H7 (cell line): Measurements from ENCODE around the gene CCDC7. TPM values are rescaled to one million over a fixed set of nuclear protein-coding genes. Genes with fewer than 3 reads are reported as not detected.
"Not testable (repeated sequence)": the region's sequence is repeated elsewhere in the genome, so short reads cannot be mapped to it uniquely, and the experiment has no call there.

ENCODE experiments used
- DNase-seq: peaks from one replicate; pipeline ENCODE4 v3.0.0; 2012
- H3K27me3 ChIP-seq: 2 replicates; pipeline ENCODE4 v1.6.0; 2011; ENCODE audit warnings: mild to moderate bottlenecking, low read length; ENCODE audit not compliant: control insufficient read depth, insufficient read depth
- H3K36me3 ChIP-seq: replicated peaks from 2 replicates; pipeline ENCODE4 v1.5.1; 2011; ENCODE audit warnings: low read length; ENCODE audit not compliant: control insufficient read depth, insufficient read depth
- H3K4me3 ChIP-seq: 2 replicates; pipeline ENCODE4 v1.5.1; 2011; ENCODE audit warnings: low read depth, mild to moderate bottlenecking, control low read depth, low read length, moderate library complexity; ENCODE audit not compliant: insufficient read depth
- total RNA-seq: library from RNA; depleted of rRNA; stranded (reverse); fragments of >200 nt; shearing (Covaris generic); gene quantifications from 2 replicates; pipeline ENCODE4 v1.2.3, GENCODE V29; 2014

CCDC7 gene
- total RNA-seq, 1 experiment from 2014 or later = 0.24 TPM

DNA sequence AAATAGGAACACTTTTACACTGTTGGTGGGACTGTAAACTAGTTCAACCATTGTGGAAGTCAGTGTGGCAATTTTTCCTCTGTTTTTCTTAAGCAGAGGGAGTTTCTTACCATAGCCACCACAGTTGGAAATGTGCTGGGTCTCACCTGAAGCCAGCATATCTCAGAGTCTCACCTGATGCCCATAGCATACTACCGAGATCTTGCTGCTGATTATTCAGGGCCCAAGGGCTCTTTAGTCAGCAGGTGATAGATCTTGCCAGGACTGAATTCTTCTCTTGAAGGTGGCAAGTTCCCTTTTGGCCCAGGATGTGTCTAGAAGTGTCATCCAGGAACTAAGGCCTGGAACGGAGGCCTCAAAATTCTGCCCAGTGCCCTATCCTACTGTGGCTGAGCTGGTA is 215.4 kb downstream of the CCDC7 start:
- Histone ChIP-seq H3K4me3 (no peak overlapping the region), H3K36me3 (no peaks in the 10 kb centered on the region), H3K27me3 (no peaks in the 10 kb centered on the region)
- no peak for DNase-seq

DNA sequence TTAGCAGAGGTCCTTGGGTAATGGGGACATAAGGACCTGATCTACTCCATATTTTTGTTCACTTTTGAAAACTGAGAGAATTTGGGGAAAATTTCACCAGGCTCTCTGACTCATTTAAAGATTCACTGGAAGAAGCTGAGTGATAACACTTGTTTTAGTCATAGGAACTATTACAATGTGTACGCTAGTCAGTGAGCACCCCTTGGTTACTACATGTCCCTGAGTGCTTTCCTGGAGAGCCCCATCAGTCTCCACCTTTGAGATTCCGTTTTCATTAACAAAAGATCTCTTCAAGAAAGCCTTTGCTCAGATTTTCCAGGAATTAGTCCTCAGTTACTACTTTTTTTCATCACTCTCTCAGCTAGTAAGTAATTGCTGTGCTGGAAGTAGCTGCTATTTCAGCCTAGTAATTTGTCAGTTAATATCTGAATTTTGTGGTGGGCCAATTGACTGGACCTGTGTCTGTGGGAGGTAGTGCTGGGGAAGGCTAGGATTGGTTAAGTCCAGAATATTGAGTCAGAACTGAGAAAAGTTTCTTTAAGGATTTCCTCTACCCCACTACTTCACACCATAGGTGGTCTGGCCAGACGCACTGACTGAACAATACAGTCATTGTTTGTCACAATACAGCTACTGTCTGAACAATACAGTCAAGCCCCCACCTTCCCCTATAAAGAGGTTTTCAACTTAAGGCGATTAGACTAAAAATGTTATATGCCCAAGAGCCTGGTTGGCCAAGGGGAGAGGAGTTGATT is 235.0 kb downstream of the CCDC7 start:
- no peaks in the 10 kb centered on the region for H3K27me3 ChIP-seq
- no peak for DNase-seq
- H3K4me3 ChIP-seq = no peak overlapping the region
- H3K36me3 ChIP-seq = no peaks in the 10 kb centered on the region

- Histone ChIP-seq H3K27me3 (no peaks in the 10 kb centered on the region), H3K36me3 (no peaks in the 10 kb centered on the region), H3K4me3 (no peak overlapping the region)
- no peak for DNase-seq
Observed at GRCh38 chr10:32684291-32684690, 238.4 kb downstream of the CCDC7 start.

DNA sequence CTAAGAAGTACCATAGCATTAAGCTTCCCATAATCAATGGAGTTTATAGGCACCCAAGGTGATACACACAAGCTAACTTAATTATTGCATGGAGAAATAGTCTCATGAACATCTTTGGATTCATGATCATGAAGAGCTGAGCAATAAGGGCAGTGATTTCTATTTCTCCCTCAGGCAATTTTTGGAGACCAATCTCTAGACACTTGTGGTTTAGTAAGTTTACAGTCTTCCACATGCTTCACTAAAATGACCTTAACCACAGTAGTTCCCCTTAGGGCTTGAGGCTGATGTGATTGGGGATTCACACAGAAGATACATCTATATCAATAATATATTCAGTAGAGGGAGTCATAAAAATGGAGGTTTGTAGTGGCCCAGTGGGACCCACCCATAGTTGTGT is 241.2 kb downstream of the CCDC7 start:
- no peaks in the 10 kb centered on the region for H3K36me3 ChIP-seq
- no peak for DNase-seq
- no peak overlapping the region for H3K4me3 ChIP-seq
- H3K27me3 ChIP-seq = no peaks in the 10 kb centered on the region

DNA sequence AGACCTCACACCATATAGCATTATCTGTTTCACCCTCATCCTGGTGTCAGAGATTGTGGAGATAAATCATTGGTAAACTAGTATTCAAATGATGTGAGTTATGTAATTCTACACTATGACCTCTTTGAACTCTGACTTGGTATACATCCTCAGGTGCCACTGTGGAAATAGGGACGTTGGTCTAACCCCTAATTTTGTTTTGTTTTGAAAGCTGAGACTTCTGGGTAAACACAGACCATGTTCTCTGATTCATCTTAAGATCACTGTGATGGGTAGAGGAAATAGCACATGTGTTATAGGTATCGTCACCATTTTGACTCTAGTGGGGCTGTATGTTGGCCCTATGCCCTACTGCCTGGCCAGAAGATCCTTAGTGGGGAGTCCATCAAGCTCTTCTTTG is 241.6 kb downstream of the CCDC7 start:
- no peak overlapping the region for H3K4me3 ChIP-seq
- no peaks in the 10 kb centered on the region for H3K36me3 ChIP-seq

GRCh38 chr10:32692174-32692573 is 246.2 kb downstream of the CCDC7 start:
- DNase-seq = no peak
- H3K4me3 ChIP-seq = no peak overlapping the region
- no peaks in the 10 kb centered on the region for H3K27me3 ChIP-seq
- H3K36me3 ChIP-seq = no peaks in the 10 kb centered on the region

More for the DNA sequence above, 241.6 kb downstream of the CCDC7 start:
- DNase-seq = no peak
- H3K27me3 ChIP-seq = no peaks in the 10 kb centered on the region

GRCh38 chr10:32693441-32693979 is 247.6 kb downstream of the CCDC7 start:
- no peaks in the 10 kb centered on the region for H3K27me3 ChIP-seq
- H3K36me3 ChIP-seq = no peaks in the 10 kb centered on the region
- no peak overlapping the region for H3K4me3 ChIP-seq
- no peak for DNase-seq

GRCh38 chr10:32699683-32700082 is 253.7 kb downstream of the CCDC7 start:
- not testable (repeated sequence) for H3K36me3 ChIP-seq, H3K4me3 ChIP-seq, H3K27me3 ChIP-seq, DNase-seq

DNA sequence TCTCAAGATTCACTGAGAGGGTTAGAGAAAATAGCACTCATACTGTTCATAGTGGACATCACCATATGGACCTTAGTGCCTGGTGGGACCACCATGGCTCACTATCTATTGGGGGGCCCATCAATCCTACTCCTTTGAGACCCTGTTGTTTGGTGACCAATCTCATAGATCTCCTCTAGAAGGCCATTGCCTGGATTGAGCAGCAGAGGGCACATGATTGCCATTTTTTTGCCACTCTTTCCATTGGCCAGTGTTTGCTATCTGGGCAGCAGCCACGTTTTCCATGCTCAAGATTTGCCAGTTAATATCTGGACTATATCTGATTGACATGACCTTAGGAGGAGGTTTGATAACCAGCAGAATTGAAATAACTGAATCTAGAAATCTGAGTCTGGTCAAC is 267.6 kb downstream of the CCDC7 start:
- DNase-seq = no peak
- no peaks in the 10 kb centered on the region for H3K27me3 ChIP-seq
- no peaks in the 10 kb centered on the region for H3K36me3 ChIP-seq
- no peak overlapping the region for H3K4me3 ChIP-seq

DNA sequence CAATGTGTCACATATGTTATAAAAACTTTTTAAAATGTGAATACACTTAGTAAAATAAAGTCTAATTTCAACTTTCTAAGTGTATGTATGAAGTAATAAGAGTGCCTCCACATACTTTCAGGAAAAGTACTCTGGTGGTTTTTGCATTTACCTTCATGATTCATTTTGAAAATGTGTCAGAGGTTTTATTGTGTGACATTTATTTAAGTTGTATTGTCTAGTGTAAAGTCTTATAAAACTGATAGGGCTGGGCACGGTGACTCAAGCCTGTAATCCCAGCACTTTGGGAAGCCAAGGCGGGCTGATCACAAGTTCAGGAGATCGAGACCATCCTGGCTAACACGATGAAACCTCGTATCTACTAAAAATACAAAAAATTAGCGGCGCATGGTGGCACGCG is 285.6 kb downstream of the CCDC7 start:
- no peak for DNase-seq
- Histone ChIP-seq H3K4me3 (no peak overlapping the region), H3K27me3 (no peaks in the 10 kb centered on the region), H3K36me3 (no peaks in the 10 kb centered on the region)

DNA sequence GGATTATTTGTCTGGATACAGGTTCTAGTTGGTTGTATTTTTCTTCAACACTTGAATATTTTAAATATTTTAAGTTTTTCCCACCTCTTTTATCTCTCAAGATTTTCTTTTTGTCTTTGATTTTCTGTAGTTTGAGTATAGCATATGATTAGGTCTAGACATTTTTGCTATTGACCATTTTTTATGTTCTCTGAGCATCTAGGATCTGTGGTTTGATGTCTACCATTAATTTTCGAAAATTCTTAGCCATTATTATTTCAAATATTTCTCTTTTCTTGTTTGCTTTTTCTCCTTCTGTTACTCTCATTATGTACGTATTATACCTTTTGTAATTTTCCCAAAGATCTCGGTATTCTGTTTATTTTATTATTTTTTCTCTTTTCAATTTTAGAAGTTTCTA is 293.0 kb downstream of the CCDC7 start:
- no peaks in the 10 kb centered on the region for H3K27me3 ChIP-seq
- H3K4me3 ChIP-seq = no peak overlapping the region
- DNase-seq = no peak
- no peaks in the 10 kb centered on the region for H3K36me3 ChIP-seq

GRCh38 chr10:32744321-32744720 is 298.4 kb downstream of the CCDC7 start:
- H3K36me3 ChIP-seq = no peaks in the 10 kb centered on the region
- H3K27me3 ChIP-seq = no peaks in the 10 kb centered on the region
- no peak overlapping the region for H3K4me3 ChIP-seq
- no peak for DNase-seq

DNA sequence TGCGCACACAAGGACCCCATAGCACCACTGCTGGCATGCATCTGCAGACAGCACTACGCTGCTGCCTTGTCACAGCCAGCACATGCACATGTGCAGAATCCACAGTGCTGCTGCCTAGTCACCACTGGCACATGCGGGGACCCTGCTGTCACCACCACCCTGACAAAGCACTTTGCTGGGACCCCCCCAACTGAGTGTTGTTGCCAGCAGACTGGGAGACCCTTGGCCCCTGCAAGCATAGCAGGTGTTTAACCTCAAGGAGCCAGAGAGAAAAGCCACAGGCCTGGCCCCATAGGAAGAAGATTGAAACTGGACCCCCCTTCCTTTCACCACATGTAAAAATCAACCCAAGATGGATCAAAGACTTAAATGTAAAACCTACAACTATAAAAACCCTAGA is 300.9 kb downstream of the CCDC7 start:
- H3K36me3 ChIP-seq = no peaks in the 10 kb centered on the region
- H3K4me3 ChIP-seq = no peak overlapping the region
- DNase-seq = no peak
- H3K27me3 ChIP-seq = no peaks in the 10 kb centered on the region

GRCh38 chr10:32751582-32751981 is 305.6 kb downstream of the CCDC7 start:
- H3K27me3 ChIP-seq = no peaks in the 10 kb centered on the region
- no peaks in the 10 kb centered on the region for H3K36me3 ChIP-seq
- H3K4me3 ChIP-seq = no peak overlapping the region
- no peak for DNase-seq

DNA sequence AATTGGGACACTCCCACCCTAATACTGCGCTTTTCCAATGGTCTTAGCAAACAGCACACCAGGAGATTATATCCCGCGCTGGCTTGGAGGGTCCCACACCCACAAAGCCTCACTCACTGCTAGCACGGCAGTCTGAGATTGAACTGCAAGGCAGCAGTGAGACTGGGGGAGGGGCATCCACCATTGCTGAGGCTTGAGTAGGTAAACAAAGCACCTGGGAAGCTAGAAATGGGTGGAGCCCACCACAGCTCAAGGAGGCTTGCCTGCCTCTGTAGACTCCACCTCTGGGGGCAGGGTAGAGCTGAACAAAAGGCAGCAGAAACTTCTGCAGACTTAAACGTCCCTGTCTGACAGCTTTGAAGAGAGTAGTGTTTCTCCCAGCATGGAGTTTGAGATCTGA is 309.0 kb downstream of the CCDC7 start:
- H3K4me3 ChIP-seq, DNase-seq, H3K36me3 ChIP-seq, H3K27me3 ChIP-seq: not testable (repeated sequence)

DNA sequence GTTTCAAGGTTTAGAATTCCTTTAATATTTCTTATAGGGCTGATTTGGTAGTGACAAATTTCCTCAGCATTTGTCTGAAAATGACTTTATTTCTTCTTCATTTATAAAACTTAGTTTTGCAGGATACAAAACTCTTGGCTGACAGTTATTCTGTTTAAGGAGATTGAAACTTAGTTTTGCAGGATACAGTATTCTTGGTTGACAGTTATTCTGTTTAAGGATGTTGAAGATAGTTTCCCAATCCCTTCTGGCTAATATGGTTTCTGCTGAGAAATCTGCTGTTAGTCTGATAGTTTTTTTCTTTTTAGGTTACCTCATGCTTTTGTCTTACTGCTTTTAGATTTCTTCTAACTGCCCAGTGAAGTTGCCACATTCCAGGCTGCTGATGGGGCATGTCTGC is 325.3 kb downstream of the CCDC7 start:
- DNase-seq = no peak
- Histone ChIP-seq H3K4me3 (no peak overlapping the region), H3K27me3 (no peaks in the 10 kb centered on the region), H3K36me3 (no peaks in the 10 kb centered on the region)
